NCI-H460 (cell line): ENCODE data around the gene NOD1. TPM values are rescaled to one million over a fixed set of nuclear protein-coding genes. Genes with fewer than 3 reads are reported as not detected.

Source experiments
- DNase-seq: peaks from one replicate; pipeline ENCODE4 v3.0.0-alpha.2; 2016; ENCODE audit warnings: low read depth; ENCODE audit errors: extremely low read depth
- total RNA-seq: library from RNA; depleted of rRNA; stranded (reverse); fragments of >200 nt; shearing (Covaris generic); gene quantifications from 2 replicates; pipeline ENCODE4 v1.2.3, GENCODE V29; 2014

NOD1 gene
- total RNA-seq, 1 experiment from 2014 or later = 7.7 TPM

- DNase-seq = no peak
These were observed 7.4 kb downstream of the NOD1 start for GRCh38 chr7:30471205-30471604.

DNA sequence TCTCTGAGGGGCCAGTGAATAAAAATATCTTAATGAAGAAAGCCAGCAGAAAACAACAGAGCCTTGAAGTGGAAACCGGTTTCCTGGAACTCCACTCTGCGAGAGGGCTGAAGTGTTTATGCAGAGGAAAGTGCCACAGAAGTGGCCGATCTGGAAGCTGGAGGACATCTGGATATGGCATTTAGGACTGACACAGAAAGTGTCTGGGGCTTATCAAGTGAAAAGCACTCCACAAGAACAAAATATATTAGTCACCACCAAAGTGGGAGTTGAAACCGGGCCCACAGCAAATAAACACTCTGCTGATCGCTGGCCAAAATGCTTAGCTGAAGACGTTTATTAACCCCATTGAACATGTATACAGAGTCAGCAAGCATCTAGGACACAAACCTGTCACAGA lies 7.8 kb downstream of the NOD1 start:
- DNase-seq = no peak

GRCh38 chr7:30470163-30470770 lies 8.3 kb downstream of the NOD1 start:
- DNase-seq = no peak

- peak; percentile 74 for DNase-seq
These were observed 9.3 kb downstream of the NOD1 start for GRCh38 chr7:30469303-30469702.

GRCh38 chr7:30468791-30469190 lies 9.8 kb downstream of the NOD1 start:
- no peak for DNase-seq

- no peak for DNase-seq
These were observed 10.5 kb downstream of the NOD1 start for GRCh38 chr7:30468041-30468440.

DNA sequence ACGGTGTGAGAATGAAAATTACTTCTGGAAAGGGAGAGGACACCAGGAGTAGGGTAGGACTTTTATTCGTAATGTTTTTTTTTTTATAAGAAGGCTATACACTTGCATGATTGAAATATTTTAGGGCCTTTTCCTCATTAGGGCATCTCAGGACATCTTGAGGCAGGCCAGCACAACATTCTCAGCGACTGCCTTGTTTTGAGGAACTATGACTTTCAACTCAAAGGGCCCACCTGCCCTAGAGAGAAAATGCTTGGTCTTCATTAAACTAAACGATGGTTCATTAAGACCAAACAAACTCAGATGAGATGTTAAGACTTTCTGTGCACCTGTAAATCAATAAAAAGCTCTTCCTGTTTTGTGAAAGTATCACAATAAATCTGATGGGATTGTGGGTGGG lies 11.3 kb downstream of the NOD1 start:
- no peak for DNase-seq

DNA sequence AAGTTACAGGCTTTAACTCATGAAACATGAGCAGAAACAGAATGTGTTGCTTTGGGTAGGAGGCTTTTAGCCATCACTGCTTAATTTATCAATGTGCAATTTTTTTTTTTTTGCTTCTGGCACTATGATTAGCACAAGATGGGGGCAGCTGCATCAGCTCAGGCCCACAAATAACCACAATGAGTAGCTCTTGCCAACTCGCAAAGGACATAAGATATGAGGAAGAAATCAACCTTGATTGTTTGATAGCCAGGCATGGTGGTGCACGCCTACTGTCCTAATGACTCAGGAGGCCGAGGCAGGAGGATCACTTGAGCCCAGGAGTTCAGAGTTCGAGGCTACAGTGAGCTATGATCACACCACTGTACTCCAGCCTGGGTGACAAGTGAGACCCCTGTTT lies 12.3 kb downstream of the NOD1 start:
- DNase-seq = no peak

- DNase-seq = no peak
These were observed 12.8 kb downstream of the NOD1 start for GRCh38 chr7:30465811-30466180.

GRCh38 chr7:30465046-30465810 lies 13.4 kb downstream of the NOD1 start:
- DNase-seq = no peak

- DNase-seq = no peak
These were observed 14.3 kb downstream of the NOD1 start for GRCh38 chr7:30464231-30464671.

GRCh38 chr7:30463405-30464145 lies 15.0 kb downstream of the NOD1 start:
- DNase-seq = no peak

DNA sequence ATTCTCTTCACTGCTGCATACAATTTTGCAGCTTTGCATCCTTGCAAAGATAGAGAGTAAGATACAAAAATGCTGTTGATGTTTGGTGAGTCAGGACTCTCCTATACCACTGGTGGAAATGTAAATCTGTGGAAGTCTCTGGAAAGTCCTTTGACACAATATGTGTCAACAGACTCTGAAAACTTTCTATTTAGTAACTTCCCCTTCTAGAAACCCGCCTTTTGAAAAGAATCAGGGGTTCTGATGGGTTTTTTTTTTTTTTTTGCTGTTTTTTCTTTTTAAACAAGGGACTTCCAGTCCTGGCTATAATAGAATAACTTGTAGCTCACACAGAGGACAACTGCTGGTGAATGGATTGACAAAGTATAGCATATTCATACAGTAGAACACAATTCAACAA lies 16.4 kb downstream of the NOD1 start:
- no peak for DNase-seq

DNA sequence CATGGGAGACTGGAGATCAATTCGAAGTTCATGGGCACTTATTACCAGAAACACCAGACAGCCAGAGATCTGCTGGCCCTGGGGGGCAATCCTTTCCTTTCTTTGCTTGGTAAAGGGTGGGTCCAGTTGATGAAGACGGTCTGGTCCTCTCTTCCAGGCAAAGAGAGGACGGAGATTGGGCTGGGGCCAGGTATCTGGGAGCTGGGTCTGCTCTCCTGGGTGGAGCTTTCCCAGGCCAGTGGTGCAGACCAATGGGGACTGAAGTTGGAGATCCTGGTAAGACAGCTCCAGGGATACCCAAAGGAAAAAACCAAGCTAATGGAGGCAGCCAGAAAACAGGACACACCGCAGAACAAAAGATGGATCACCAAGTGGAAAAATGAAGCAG lies 18.3 kb downstream of the NOD1 start:
- no peak for DNase-seq

DNA sequence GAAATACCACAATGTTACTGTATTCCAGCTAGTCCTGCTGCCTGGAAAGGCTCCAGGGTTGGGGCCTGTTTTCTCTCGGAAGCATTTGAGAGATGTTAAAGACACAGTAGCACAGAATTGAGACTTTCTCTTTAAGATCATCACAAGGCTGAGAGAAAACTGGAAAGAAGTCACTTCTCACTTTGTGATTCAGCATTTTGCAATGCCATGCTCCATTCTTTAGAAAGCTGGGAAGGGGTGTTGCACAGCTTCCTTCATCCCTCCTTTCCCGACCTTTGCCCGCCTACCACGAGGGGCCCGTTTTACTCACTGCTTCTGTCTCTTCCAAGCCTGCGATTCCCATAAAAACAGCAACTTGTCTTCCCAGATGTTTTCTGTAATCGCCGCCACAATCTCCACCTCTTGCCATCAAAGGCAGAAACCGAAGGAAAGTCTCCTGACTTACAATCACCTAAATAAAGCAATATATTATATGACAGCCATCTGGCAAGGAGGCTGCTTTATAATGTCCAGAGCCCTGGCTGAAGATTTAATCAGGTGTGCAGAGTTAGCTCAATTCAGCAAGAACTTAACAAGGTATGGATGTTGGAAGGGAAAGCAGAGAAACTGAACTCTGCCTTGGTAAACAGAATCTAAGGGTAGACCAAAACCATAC lies 18.9 kb downstream of the NOD1 start:
- DNase-seq = peak; percentile 45

DNA sequence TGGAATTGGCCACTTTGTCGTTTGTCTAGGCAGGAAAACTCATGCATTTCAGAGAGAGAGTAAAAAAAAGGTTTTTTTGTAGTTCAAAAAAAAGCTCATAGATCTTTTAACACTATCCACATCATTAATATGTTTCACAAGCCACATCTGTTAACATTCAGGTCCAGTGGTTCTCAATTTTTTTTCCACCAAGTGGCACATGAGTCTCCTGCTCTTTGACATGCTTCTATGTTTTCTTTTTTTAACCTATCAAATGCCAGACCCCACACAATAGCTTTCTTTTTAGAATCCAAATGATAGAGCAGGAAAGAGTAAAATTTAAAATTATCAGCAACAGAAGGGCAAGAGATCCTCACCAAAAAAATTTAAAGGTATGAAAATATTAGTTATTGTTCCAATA lies 20.3 kb downstream of the NOD1 start:
- no peak for DNase-seq

- no peak for DNase-seq
These were observed 24.7 kb downstream of the NOD1 start for GRCh38 chr7:30453921-30454320.

DNA sequence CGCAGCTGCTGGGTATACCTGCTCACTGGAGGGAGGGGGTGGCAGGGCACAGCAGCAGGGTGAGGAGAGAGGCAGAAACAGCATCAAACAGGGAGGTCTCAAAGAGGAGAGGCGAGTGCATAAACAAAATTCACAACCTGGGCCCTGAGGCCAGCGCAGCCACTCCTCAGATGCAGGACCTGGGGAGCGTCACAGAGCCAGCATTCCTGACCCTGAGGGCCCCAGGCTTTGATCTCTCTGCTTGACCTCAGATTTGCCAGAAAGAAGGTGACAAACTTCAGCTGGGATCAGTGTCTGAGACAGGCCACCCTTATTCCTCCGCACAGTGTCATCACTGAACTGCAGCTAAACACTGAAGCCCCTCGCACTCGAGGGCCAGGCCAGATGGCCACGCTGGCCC lies 25.6 kb downstream of the NOD1 start:
- DNase-seq = no peak

DNA sequence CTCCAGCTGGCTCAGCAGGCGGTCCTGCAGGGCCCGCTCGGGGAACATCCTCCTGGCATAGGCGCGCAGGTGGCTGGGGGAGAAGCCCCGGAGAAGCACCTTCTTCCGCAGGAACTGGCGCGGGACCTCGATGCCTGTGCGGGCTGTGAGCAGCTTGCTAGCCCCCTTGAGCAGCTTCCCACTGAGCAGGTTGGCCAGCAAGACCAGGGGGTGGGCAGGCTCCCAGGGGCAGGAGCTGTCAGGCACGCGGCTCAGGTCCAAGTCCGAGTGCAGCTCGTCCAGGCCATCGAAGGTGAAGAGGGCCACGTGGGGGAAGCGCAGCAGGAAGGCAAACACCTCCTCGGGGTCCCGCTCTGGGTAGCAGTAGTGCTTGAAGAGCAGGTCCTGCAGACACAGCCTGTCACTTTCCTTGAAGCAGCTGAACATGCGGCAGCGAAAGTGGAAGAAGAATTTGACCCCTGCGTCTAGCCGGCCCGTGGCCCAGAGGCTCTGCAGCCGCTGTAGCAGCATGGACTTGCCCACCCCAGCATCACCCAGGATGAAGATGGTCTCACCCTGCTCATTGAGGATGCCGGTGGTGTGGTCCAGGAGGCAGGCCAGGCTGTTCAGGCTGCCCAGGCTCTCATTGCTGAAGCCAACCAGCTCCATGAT lies 26.2 kb downstream of the NOD1 start:
- DNase-seq = no peak

DNA sequence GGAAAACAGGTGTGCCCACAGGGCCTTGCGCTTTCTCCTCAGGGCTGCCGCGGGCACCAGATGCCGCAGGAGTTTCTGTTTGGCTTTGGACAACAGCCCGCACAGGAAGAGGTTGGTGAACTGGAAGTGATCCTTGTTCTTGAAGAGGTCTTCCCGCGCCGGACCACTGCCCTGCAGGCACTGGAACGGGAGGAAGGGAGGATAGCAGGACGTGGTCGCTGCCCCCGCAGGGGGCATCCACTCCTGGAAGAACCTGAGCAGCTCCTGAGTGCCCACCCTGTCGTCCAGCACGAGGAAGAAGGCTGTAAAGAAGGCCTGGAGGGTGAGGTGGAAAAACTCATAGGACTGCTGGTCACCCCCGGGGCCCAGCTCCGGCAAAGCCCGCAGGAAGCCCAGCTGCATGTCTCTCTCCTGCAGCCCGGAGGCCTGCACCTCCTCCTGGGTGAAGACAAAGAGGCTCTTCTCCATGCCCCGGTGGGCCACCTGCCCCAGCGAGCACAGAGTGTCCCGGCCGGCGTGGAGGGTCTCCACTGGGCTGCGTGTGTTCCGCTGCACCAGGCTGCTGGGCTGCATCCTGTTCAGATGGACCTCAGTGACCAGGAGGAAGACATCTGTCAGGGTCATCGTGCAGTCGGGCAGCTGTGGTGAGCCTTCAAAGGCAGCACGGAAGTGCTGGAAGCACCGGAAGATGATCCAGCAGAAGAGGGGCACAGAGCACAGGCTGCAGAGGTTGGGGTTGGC lies 26.9 kb downstream of the NOD1 start:
- DNase-seq = no peak
